ENCODE measurements around the gene GIN1. TPM values are rescaled to one million over a fixed set of nuclear protein-coding genes. Genes with fewer than 3 reads are reported as not detected.

GIN1 gene
- total RNA-seq (2021) (5.2 and 7.9 TPM in 2 replicates), Bru-seq, nascent RNA (percentile 70 among the genes with signal in this experiment), BruChase-seq, experiment 1, labeled RNA remaining after a 2-hour chase (percentile 57 among the genes with signal in this experiment), BruChase-seq, experiment 2, labeled RNA remaining after a 6-hour chase (percentile 46 among the genes with signal in this experiment)
- long read RNA-seq, transcript GIN1-201 (8 exons, 3,229 nt), result major isoform, 5 of 11 reads
- long read RNA-seq, partial matches to known transcripts, result 1 of 11 reads
- long read RNA-seq, other reads (novel, unspliced or antisense), result 3 of 11 reads

GRCh38 chr5:103119765-103120606, at the start of gene GIN1, which contains the start of gene PPIP5K2:
GIN1 (minus strand) TSS chr5:103120138; CDS start chr5:103108707, 11,431 bp downstream.
PPIP5K2 (plus strand) TSS chr5:103120301; CDS start chr5:103129590, 9,289 bp downstream.
- Histone ChIP-seq H3K4me3 (peak within 1 kb of the TSS; percentile 77), H3K4me1 (replicated peaks; ENCODE audit: insufficient read depth) (peaks cover 27% of the 10 kb centered on the region), H3K27ac (peak within 1 kb of the TSS; percentile 96), H2AFZ (peak within 1 kb of the TSS; percentile 93), H3K9me3 (ENCODE audit: insufficient read depth, low read depth) (no peaks in the 10 kb centered on the region), H3K36me3 (ENCODE audit: low read depth) (no peaks in the 10 kb centered on the region), H3K79me2 (ENCODE audit: low read depth) (peaks cover 68% of the 10 kb centered on the region), H3K4me2 (peak within 1 kb of the TSS; percentile 88), H3K9me2 (ENCODE audit: insufficient read depth) (no peaks in the 10 kb centered on the region), H3K27me3 (ENCODE audit: insufficient read depth, low read depth) (no peaks in the 10 kb centered on the region), H4K20me1 (ENCODE audit: insufficient read depth) (no peaks in the 10 kb centered on the region), H3F3A (ENCODE audit: insufficient read depth, low read depth) (peaks cover 10% of the 10 kb centered on the region)
- intact Hi-C loops (cut with micrococcal nuclease; ENCODE audit: unreplicated experiment), result loop anchor here (1.0 kb wide), 1 partner anchor 138 kb away; the partner anchor contains the start of gene MACIR
- POLR2A ChIA-PET (ENCODE audit: unreplicated experiment), result interaction anchor here (0.6 to 0.8 kb wide), 3 partner anchors 29 to 1066 kb away, joined by 4 to 17 read pairs (median 6); partner anchors contain the start of gene MACIR
- BruUV-seq (replicated peaks), result no TSS peak
- CTCF ChIA-PET, result no interaction called here
- peak; percentile 96 for DNase-seq
- TF ChIP-seq EZH2 (IDR thresholded peaks at IDR 0.05; ENCODE audit: low read depth) (no peak), CTCF (conservative IDR thresholded peaks at IDR 0.05) (no peak)

- no TSS peak for BruUV-seq (replicated peaks)
- H3K27ac ChIP-seq, result no peak overlapping the region
- CTCF ChIA-PET, result no interaction called here
Measured at GRCh38 chr5:103166706-103167105, 46.8 kb upstream of the GIN1 start.

More at GRCh38 chr5:103166706-103167105, 46.8 kb upstream of the GIN1 start:
- H3K9me3 ChIP-seq (ENCODE audit: insufficient read depth, low read depth), result no peaks in the 10 kb centered on the region
- H3K4me3 ChIP-seq, result no peak overlapping the region
- no peaks in the 10 kb centered on the region for H3K9me2 ChIP-seq (ENCODE audit: insufficient read depth)
- no peak overlapping the region for H2AFZ ChIP-seq
- TF ChIP-seq EZH2 (IDR thresholded peaks at IDR 0.05; ENCODE audit: low read depth) (no peak), CTCF (conservative IDR thresholded peaks at IDR 0.05) (no peak)
- H3K4me1 ChIP-seq (replicated peaks; ENCODE audit: insufficient read depth), result no peaks in the 10 kb centered on the region
- POLR2A ChIA-PET (ENCODE audit: unreplicated experiment), result no interaction called here
- no peaks in the 10 kb centered on the region for H4K20me1 ChIP-seq (ENCODE audit: insufficient read depth)
- H3F3A ChIP-seq (ENCODE audit: insufficient read depth, low read depth), result no peaks in the 10 kb centered on the region
- H3K27me3 ChIP-seq (ENCODE audit: insufficient read depth, low read depth), result no peaks in the 10 kb centered on the region
- no peaks in the 10 kb centered on the region for H3K36me3 ChIP-seq (ENCODE audit: low read depth)
- no peak for DNase-seq
- no peak overlapping the region for H3K4me2 ChIP-seq
- no peaks in the 10 kb centered on the region for H3K79me2 ChIP-seq (ENCODE audit: low read depth)
- intact Hi-C loops (cut with micrococcal nuclease; ENCODE audit: unreplicated experiment), result no loop called here

Data from PC-9 (cell line).